K562 (cell line): Measurements from ENCODE around the gene HYAL1. TPM values are rescaled to one million over a fixed set of nuclear protein-coding genes. Genes with fewer than 3 reads are reported as not detected.

Source experiments
- EZH2 ChIP-seq: IDR thresholded peaks from 2 replicates; pipeline ENCODE4 v1.6.1; 2012; ENCODE audit warnings: low read depth, mild to moderate bottlenecking, inconsistent platforms, low read length, borderline replicate concordance
- FOXA1 ChIP-seq: fragments of 450-650 bp; IDR thresholded peaks from 2 replicates; pipeline ENCODE4 v1.6.1; 2016; ENCODE audit warnings: mild to moderate bottlenecking, borderline replicate concordance
- MEIS2 ChIP-seq: fragments of 450-650 bp; IDR thresholded peaks from 2 replicates; pipeline ENCODE4 v1.6.1; 2014; ENCODE audit warnings: mild to moderate bottlenecking; ENCODE audit not compliant: partially characterized antibody
- NFE2 ChIP-seq: IDR thresholded peaks from 2 replicates; pipeline ENCODE4 v1.6.1; 2014; ENCODE audit warnings: antibody characterized with exemption, low read depth
- NFXL1 ChIP-seq: fragments of 450-650 bp; formaldehyde crosslinking; IDR thresholded peaks from 2 replicates; pipeline ENCODE4 v1.4.0; 2021; ENCODE audit warnings: mild to moderate bottlenecking
- SPI1 ChIP-seq: IDR thresholded peaks from 2 replicates; pipeline ENCODE4 v1.6.1; 2011; ENCODE audit warnings: low read depth, low read length, control low read depth, borderline replicate concordance
- TAL1 ChIP-seq: fragments of 450-650 bp; IDR thresholded peaks from 2 replicates; pipeline ENCODE4 v1.6.1; 2016; ENCODE audit warnings: mild to moderate bottlenecking
- TEAD4 ChIP-seq, 2 experiments: sonication (generic) in 1 of 2; formaldehyde crosslinking in 1 of 2; IDR thresholded peaks; 2 replicates each; pipeline versions ENCODE4 v1.6.1 to v1.8.0; 2012 to 2022; ENCODE audit warnings: borderline replicate concordance in 1 of 2, inconsistent platforms in 1 of 2, low read length in 1 of 2, mild to moderate bottlenecking in 1 of 2, missing genetic modification reagents in 1 of 2
- TOE1 ChIP-seq, 2 experiments: fragments of 450-650 bp in 1 of 2; sonication (generic) in 1 of 2; formaldehyde crosslinking in 1 of 2; IDR thresholded peaks; 2 replicates each; pipeline versions ENCODE4 v1.7.1 to v1.8.0; 2016 to 2022; ENCODE audit warnings: borderline replicate concordance in 2 of 2, mild to moderate bottlenecking in 2 of 2, antibody characterized with exemption in 1 of 2, inconsistent platforms in 1 of 2, low read depth in 1 of 2, missing genetic modification reagents in 1 of 2, moderate library complexity in 1 of 2
- USF2 ChIP-seq: sonication (generic); formaldehyde crosslinking; IDR thresholded peaks from 2 replicates; pipeline ENCODE4 v1.5.0; 2020; ENCODE audit warnings: missing genetic modification reagents
- ZBTB33 ChIP-seq: sonication (generic); formaldehyde crosslinking; IDR thresholded peaks from 2 replicates; pipeline ENCODE4 v1.8.1; 2023; ENCODE audit warnings: mild to moderate bottlenecking, missing genetic modification reagents
- ZNF444 ChIP-seq: fragments of 250-450 bp; sonication (Bioruptor Pico); IDR thresholded peaks from 2 replicates; pipeline ENCODE4 v1.4.0; 2020; ENCODE audit warnings: mild to moderate bottlenecking, moderate library complexity
- ZNF584 ChIP-seq: fragments of 200-800 bp; sonication (Bioruptor generic); IDR thresholded peaks from 2 replicates; pipeline ENCODE4 v1.6.1; 2016; ENCODE audit warnings: low read depth, mild to moderate bottlenecking, missing genetic modification characterization, missing compliant biosample characterization
- polyA plus RNA-seq, 8 experiments: library from polyadenylated mRNA; depleted of rRNA in 4 of 8; stranded (reverse) in 5 of 8; unstranded in 3 of 8; fragments of >200 nt; fragmentation: Nextera tagmentation in 2 of 8; fragmentation: Illumina TruSeq in 1 of 8; extraction: Ambion mirVana in 2 of 8; extraction: Trizol in 1 of 8; gene quantifications; 2 replicates each; pipeline versions ENCODE4 v1.2.1 to v1.2.3, GENCODE V29; 2011 to 2014; ENCODE audit warnings: inconsistent platforms in 1 of 8, missing spikeins in 1 of 8
- total RNA-seq, 7 experiments: library from RNA; depleted of rRNA in 6 of 7; stranded (reverse); fragments of >200 nt in 6 of 7; fragmentation: Illumina TruSeq in 2 of 7; extraction: Trizol in 2 of 7; gene quantifications; 2 replicates each; pipeline versions ENCODE4 v1.2.1 to v1.2.3, GENCODE V29; 2011 to 2021; ENCODE audit warnings: low replicate concordance in 1 of 7
- TF ChIP-seq, protein P1 (sequence below): fragments of 450-650 bp; IDR thresholded peaks from 2 replicates; pipeline ENCODE4 v1.6.1; 2017; ENCODE audit warnings: antibody characterized with exemption, mild to moderate bottlenecking
- TF ChIP-seq, protein P2 (sequence below): fragments of 250-450 bp; sonication (Bioruptor Pico); IDR thresholded peaks from 2 replicates; pipeline ENCODE4 v1.8.0; 2022; ENCODE audit warnings: inconsistent platforms, mild to moderate bottlenecking, moderate library complexity, borderline replicate concordance

The HYAL1 gene
- total and polyA plus RNA-seq, 9 of the 15 experiments (the other 6 are each of a cell fraction or from before 2014, with no cell fraction given), result 1.4 to 8.5 (median 4.7) TPM

DNA sequence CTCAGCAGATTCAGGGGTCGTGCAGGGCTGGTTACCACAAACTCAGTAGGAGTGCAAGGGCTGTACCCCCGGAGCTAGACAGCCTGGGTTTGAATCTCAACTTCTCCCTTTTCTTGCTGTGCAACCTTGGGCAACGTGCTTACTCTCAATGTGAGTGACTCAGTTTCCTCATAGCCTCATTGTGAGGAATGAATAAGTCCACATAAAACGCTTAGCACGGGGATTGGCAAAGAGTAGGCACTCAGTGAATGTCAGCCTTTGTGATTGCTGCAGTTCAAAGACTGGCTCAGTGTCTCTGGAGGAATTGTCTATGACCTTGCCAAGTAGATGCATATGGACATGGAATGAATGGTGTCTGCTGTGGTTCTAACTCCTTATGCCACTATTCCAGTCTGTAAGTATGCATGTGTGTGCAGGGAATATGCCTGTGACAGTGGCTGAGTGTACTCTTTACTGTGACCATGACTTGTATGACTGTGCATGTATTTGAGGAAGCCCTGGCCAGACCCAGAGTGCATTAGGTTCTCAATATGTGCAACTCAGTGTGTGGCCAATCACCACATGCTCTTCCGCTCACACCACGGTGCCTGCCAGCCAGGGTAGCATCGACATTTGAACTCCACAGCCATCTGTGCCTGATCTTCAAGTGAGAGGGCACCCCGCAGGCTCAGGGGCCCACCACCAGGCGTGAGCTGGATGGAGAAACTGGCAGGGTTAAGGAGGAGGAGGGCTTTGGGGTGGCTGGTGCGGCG lies 3.3 kb downstream of the HYAL1 start (continued):
- TF ChIP-seq, protein P1, sequence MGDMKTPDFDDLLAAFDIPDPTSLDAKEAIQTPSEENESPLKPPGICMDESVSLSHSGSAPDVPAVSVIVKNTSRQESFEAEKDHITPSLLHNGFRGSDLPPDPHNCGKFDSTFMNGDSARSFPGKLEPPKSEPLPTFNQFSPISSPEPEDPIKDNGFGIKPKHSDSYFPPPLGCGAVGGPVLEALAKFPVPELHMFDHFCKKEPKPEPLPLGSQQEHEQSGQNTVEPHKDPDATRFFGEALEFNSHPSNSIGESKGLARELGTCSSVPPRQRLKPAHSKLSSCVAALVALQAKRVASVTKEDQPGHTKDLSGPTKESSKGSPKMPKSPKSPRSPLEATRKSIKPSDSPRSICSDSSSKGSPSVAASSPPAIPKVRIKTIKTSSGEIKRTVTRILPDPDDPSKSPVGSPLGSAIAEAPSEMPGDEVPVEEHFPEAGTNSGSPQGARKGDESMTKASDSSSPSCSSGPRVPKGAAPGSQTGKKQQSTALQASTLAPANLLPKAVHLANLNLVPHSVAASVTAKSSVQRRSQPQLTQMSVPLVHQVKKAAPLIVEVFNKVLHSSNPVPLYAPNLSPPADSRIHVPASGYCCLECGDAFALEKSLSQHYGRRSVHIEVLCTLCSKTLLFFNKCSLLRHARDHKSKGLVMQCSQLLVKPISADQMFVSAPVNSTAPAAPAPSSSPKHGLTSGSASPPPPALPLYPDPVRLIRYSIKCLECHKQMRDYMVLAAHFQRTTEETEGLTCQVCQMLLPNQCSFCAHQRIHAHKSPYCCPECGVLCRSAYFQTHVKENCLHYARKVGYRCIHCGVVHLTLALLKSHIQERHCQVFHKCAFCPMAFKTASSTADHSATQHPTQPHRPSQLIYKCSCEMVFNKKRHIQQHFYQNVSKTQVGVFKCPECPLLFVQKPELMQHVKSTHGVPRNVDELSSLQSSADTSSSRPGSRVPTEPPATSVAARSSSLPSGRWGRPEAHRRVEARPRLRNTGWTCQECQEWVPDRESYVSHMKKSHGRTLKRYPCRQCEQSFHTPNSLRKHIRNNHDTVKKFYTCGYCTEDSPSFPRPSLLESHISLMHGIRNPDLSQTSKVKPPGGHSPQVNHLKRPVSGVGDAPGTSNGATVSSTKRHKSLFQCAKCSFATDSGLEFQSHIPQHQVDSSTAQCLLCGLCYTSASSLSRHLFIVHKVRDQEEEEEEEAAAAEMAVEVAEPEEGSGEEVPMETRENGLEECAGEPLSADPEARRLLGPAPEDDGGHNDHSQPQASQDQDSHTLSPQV, result peak; percentile 94
- TF ChIP-seq MEIS2, result no peak
- TF ChIP-seq TEAD4 (IDR thresholded peaks at IDR 0.05; ENCODE audit: low read length), result no peak
- no peak for TF ChIP-seq TEAD4 (CRISPR knock-in tag; IDR thresholded peaks at IDR 0.05; ENCODE audit: borderline replicate concordance)
- no peak for TF ChIP-seq TOE1 (IDR thresholded peaks at IDR 0.05; ENCODE audit: borderline replicate concordance)
- no peak for TF ChIP-seq TOE1 (CRISPR knock-in tag; IDR thresholded peaks at IDR 0.05; ENCODE audit: borderline replicate concordance, low read depth)
- no peak for TF ChIP-seq EZH2
- TF ChIP-seq ZNF584 (CRISPR knock-in tag), result no peak
- no peak for TF ChIP-seq USF2
- TF ChIP-seq NFE2, result peak; percentile 70; the same call in 1 of the 2 replicates
- TF ChIP-seq TAL1, result no peak
- TF ChIP-seq FOXA1, result no peak
- TF ChIP-seq, protein P2, sequence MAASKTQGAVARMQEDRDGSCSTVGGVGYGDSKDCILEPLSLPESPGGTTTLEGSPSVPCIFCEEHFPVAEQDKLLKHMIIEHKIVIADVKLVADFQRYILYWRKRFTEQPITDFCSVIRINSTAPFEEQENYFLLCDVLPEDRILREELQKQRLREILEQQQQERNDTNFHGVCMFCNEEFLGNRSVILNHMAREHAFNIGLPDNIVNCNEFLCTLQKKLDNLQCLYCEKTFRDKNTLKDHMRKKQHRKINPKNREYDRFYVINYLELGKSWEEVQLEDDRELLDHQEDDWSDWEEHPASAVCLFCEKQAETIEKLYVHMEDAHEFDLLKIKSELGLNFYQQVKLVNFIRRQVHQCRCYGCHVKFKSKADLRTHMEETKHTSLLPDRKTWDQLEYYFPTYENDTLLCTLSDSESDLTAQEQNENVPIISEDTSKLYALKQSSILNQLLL, result no peak
- no peak for TF ChIP-seq NFXL1 (CRISPR knock-in tag)
- no peak for TF ChIP-seq ZNF444
- peak; percentile 60; the same call in 1 of the 2 replicates for TF ChIP-seq SPI1
- TF ChIP-seq ZBTB33, result peak; percentile 81; the same call in 1 of the 2 replicates
